Measurements from ENCODE around the gene LGALS8.

GRCh38 chr1:236540813-236541465 lies 17.2 kb downstream of the LGALS8 start:
- TF ChIP-seq CTCF (conservative IDR thresholded peaks at IDR 0.05; ENCODE audit: low read length) (no peak), EZH2phosphoT487 (IDR thresholded peaks at IDR 0.05; ENCODE audit: borderline replicate concordance) (no peak)

Data from Loucy (cell line).